Middle frontal gyrus (tissue), 1 donor: ENCODE results near the gene LINC01488.

Source experiments
- DNase-seq: peaks from one replicate; pipeline ENCODE4 v3.0.0-alpha.2; 2015; ENCODE audit warnings: low spot score; ENCODE audit errors: extremely low spot score

The LINC01488 gene

GRCh38 chr11:69481393-69481844 is at the start of gene LINC01488:
Gene LINC01488 (plus strand): TSS chr11:69481663.
- no peak for DNase-seq

- DNase-seq: no peak
Observed at GRCh38 chr11:69431893-69432738, 49.3 kb upstream of the LINC01488 start.

- DNase-seq: no peak
Observed at GRCh38 chr11:69433741-69434140, 47.7 kb upstream of the LINC01488 start.

DNA sequence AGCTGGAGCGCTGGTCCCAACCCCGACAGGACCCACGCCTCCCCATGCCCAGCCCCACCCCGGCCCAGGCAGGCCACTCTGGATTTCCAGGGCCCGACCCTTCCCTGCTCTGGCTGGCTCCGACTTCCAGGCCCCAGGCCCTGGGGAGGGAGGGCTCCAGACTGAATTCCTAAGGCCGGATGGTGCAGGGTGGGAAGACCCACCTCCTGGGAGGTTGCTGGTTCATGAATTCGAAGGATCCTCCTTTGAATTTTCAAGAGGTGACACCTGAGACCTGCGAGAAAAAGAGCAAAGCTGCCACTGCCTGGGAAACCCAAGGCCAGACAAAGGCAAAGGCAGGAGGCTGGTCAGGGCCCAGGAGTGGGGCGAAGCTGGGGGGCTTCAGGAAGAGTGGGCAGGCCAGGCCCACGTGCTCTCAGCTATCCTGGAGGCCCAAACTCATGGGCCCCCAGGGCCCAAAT is 47.0 kb upstream of the LINC01488 start:
- no peak for DNase-seq

DNA sequence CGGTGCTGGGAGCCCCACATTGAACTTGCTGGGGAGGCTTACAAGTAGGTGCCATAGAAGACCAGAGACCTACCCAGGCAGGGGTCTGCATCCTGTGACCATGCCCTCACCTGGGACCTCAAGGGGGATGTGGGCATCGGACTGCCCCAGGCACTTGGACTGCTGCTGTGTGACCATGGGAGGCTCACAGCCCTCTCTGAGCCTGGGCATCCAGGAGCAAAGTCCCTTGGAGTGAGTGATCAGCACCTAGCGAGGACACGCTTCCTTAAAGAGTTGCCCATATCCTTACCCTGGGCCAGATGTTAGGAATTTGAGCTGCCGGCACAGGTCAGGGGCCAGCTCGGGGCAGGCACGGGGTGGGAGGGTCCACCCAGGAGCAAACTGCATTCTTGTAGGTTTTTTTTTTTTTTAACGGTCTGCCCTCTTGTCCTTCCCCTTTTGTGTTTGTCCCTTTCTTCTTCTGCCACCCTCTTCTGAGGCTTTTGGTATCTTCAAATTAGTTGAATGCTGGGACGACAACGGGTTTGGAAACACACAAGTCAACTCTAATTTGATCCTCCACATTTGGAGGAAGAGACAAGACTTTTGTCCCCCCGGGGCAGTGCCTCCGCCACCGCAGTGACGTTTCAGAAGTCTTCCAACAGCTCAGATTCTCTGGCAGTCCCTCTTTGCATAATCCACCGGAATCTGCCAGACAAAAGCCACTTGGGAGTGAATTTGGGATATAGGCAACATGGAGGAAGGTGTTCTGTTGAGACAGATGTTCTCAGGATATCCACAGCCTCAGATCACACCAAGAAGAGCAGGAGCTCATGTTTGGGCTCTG is 46.1 kb upstream of the LINC01488 start:
- no peak for DNase-seq

GRCh38 chr11:69436041-69436982 is 45.2 kb upstream of the LINC01488 start:
- no peak for DNase-seq

GRCh38 chr11:69437001-69437875 is 44.2 kb upstream of the LINC01488 start:
- no peak for DNase-seq

GRCh38 chr11:69437876-69438205 is 43.6 kb upstream of the LINC01488 start:
- DNase-seq: no peak

DNA sequence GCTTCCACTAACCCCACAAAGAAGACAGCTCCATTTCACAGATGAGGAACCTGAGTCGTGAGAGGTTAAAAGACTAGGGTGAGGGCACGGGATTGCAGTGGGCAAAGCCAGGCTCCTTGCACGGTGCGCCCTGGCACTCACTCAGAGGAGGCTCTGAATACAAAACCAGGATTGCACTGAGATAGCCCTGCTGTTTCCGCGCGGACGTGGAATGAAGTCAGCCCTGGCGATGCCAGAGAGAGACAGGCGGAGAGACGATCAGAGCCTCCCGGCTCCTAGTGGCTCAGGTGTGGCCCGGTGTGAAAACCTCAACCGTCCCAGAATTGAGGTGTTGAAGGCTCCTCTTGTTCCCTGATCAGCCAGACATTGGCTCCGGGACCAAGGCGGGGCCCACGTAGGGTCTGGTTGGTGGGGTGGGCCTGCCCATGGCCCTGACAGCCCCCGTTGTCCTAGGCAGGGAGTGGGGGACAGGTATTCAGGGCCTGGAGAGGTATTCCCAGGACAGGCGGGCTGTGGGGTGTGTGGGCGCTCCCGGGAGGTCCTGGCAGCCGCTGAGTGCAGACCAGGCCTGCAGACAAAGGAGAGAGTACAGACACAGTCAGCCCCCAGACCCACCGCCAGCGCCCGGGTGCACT is 43.1 kb upstream of the LINC01488 start:
- no peak for DNase-seq

GRCh38 chr11:69439127-69439526 is 42.3 kb upstream of the LINC01488 start:
- DNase-seq: no peak

DNA sequence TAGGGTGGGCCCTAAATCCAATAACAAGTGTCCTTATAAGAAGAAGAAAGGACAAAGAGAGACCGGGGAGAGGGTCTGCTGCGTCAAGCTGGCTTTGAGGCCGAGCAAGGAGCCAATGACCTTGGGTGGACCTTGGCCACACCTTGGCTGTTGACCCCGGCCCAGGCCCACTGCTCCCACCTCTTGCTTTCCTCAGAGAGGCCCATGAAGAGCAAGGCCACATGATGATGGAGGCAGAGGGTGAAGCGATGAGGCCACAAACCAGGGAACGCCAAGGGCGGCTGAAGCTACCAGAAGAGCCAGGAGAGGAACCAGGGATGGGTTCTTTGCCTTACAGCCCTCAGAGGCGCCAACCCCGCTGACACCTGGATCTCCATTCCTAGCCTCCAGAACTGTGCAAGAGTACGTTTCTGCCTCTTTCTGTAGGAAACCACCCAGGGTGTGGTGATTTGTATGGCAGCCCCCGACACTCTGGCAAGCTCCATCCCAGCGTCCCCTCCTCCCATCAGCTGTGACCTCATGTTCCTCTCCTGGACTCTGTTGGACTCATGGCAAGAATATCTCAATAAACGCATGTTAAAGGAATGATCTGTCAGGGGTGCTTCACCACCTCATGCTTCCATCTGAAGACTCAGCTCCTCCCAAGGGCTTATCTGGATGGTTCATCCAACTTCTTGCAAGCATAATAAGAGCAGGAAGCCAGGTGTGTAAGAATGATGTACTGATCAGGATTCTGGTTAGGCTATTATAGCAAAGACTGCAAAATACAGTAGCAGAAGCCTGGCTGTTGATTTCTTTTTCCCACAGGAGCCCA is 41.6 kb upstream of the LINC01488 start:
- DNase-seq: no peak

GRCh38 chr11:69440876-69441275 is 40.6 kb upstream of the LINC01488 start:
- DNase-seq: no peak

GRCh38 chr11:69442012-69442806 is 39.3 kb upstream of the LINC01488 start:
- DNase-seq: no peak

GRCh38 chr11:69442807-69443137 is 38.7 kb upstream of the LINC01488 start:
- no peak for DNase-seq

DNA sequence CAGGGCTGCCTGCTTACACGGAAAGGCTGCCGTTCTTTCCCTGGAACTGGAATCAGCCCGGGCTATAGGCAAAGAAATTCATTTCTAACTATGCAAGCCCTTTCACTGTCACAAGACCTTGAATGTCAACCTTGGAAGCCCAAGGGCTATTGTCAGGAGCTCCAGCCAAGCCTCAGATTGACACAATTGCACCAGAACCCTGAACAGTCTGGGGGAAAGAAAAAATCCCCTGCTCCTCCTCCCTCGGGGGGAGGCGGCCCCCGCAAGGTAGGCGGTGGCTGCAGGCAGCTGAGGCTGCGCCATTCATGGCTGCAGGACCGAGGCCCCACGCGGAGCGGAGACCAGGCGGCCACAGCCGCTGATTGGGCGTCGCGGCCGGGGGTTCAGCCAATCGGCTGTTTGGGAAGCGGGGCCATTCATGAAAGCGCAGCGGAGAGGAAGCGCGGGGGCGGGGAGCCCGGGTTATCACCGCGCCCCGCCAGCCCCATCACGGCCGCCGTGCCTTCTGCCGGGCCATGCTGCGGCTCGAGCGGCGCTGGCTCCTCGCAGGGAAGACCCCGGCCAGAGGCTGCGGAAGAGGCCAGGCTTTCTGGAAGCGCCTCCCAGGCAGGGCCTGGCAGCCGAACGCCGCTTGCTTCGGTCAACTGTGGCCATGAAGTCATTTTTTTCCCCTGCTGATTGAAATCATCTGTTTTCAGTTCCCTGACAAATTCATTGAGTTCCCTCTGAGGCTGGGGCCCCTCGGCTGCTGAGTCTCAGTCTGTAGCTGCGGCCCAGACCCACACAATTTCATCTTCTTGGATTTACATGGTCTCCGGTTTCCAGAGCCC is 38.1 kb upstream of the LINC01488 start:
- peak; percentile 83 for DNase-seq

- DNase-seq: no peak
Observed at GRCh38 chr11:69443968-69444364, 37.5 kb upstream of the LINC01488 start.

DNA sequence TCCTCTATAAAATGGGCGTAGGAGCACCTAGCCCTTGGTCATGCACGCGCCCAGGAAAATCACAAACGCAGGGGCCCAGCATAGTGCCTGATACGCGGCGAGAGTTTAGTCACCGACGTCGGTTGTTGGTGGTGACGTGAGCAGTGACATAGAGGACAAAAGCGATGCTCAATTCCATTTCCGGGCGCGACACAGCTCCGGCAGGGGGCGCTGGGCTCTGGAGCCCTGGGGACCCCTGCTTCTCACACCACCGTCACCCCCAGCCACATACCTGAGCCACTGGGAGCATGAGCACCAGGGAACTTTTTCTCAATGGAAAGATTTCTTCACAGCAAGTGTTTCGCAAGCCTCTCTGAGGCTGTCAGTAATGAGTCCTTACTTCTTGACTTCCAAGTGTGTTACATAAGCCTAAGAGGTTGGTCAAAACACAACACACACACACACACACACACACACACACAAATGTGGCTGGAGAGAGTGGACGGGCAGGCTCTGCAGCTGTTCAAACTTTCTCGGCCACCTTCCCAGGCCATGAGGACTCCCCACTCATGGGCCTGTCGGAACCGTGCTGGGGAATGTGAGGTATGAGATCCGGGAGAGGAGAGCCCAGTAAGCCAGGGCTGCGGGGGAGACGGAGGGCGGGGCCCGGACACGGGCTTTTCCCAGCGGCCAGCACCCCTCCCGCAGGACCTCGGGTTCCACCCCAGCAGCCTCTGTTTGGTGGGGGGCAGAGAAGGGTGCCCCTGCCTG is 36.9 kb upstream of the LINC01488 start:
- DNase-seq: no peak
